Natural killer cell (primary cell): Measurements from ENCODE around the gene TUNAR. TPM values are rescaled to one million over a fixed set of nuclear protein-coding genes. Genes with fewer than 3 reads are reported as not detected.

Source experiments
- ATAC-seq, 3 donors: fragments of 150-1000 bp in 2 of 3; fragments of 200-7000 bp in 1 of 3; cut with Tn5 transposase; 1 replicate in 1 of 3; 2 replicates in 2 of 3; pipeline ENCODE4 v1.10.0; 2021; ENCODE audit warnings: mild to moderate bottlenecking in 2 of 3, moderate library complexity in 2 of 3
- DNase-seq, 2 donors: peaks; one replicate each; pipeline versions ENCODE4 v3.0.0 to v3.0.0-alpha.2; 2013 to 2021; ENCODE audit warnings: mixed read lengths in 1 of 2
- H3K27ac ChIP-seq: one replicate; pipeline ENCODE4 v1.5.1; 2013; ENCODE audit warnings: mild to moderate bottlenecking, low read length
- H3K27me3 ChIP-seq: one replicate; pipeline ENCODE4 v1.6.1; 2013; ENCODE audit warnings: low read length; ENCODE audit not compliant: control insufficient read depth, insufficient read depth
- H3K36me3 ChIP-seq: one replicate; pipeline ENCODE4 v1.6.1; 2013; ENCODE audit warnings: low read length; ENCODE audit not compliant: control insufficient read depth, insufficient read depth
- H3K4me1 ChIP-seq: one replicate; pipeline ENCODE4 v1.6.1; 2013; ENCODE audit warnings: low read length; ENCODE audit not compliant: control insufficient read depth, insufficient read depth
- H3K4me3 ChIP-seq: one replicate; pipeline ENCODE4 v1.5.1; 2013; ENCODE audit warnings: low read length
- H3K9me3 ChIP-seq: one replicate; pipeline ENCODE4 v1.6.1; 2013; ENCODE audit warnings: low read length; ENCODE audit not compliant: control insufficient read depth, insufficient read depth
- H3K27ac Mint-ChIP-seq, 2 donors: one replicate each; pipeline ENCODE4 v1.8.0; 2022; ENCODE audit warnings: mild to moderate bottlenecking in 2 of 2, mixed read lengths in 2 of 2, moderate library complexity in 1 of 2
- H3K27me3 Mint-ChIP-seq, 2 donors: one replicate each; pipeline ENCODE4 v1.8.0; 2022; ENCODE audit warnings: low read depth in 2 of 2, mixed read lengths in 2 of 2
- H3K36me3 Mint-ChIP-seq: one replicate; pipeline ENCODE4 v1.8.0; 2022; ENCODE audit warnings: mixed read lengths
- H3K4me1 Mint-ChIP-seq, 2 donors: one replicate each; pipeline ENCODE4 v1.8.0; 2022; ENCODE audit warnings: mixed read lengths in 2 of 2
- H3K4me3 Mint-ChIP-seq: one replicate; pipeline ENCODE4 v1.8.0; 2022; ENCODE audit warnings: mild to moderate bottlenecking, moderate library complexity, mixed read lengths
- H3K9me3 Mint-ChIP-seq, 2 donors: one replicate each; pipeline ENCODE4 v1.8.0; 2022; ENCODE audit warnings: mixed read lengths in 2 of 2
- CTCF ChIP-seq: fragments of 200-600 bp; IDR thresholded peaks from one replicate; pipeline ENCODE4 v1.8.0; 2022; ENCODE audit warnings: antibody characterized with exemption
- whole genome bisulfite sequencing: methylation state at CpG from one replicate; pipeline ENCODE4 v1.1.7; 2013; ENCODE audit warnings: missing lambda C conversion rate; ENCODE audit not compliant: insufficient coverage; 5-methylcytosine and 5-hydroxymethylcytosine counted together
- intact Hi-C: fragments of 100-400 bp; cut with micrococcal nuclease; formaldehyde crosslinking; loops from one replicate; pipeline ENCODE4 v1.14.2; 2022
- total RNA-seq, 4 donors: library from RNA; stranded (reverse); fragments of 120-200 nt in 1 of 4; gene quantifications; one replicate each; pipeline versions ENCODE4 v1.2.3 to v1.2.4, GENCODE V29; 2013 to 2022

Gene TUNAR
- total RNA-seq, 3 donors from 2014 or later (not counting 1 experiment from before 2014, with no cell fraction given) = not detected

- ATAC-seq = no peak
- no peaks in the 10 kb centered on the region for H3K4me1 Mint-ChIP-seq
- intact Hi-C loops = no loop called here
These were observed 19.1 kb downstream of the TUNAR start for GRCh38 chr14:95895720-95896119.

GRCh38 chr14:95896498-95897135 is 20.0 kb downstream of the TUNAR start:
- ATAC-seq = no peak
- 72% methylated on average over 7 of the region's 7 CpGs for WGBS
- Histone ChIP-seq H3K4me3 (no peak overlapping the region), H3K27ac (no peak overlapping the region), H3K36me3 (no peaks in the 10 kb centered on the region), H3K4me1 (no peaks in the 10 kb centered on the region), H3K27me3 (no peaks in the 10 kb centered on the region), H3K9me3 (no peaks in the 10 kb centered on the region)
- no peak for DNase-seq
- Mint-ChIP-seq H3K4me3 (no peak overlapping the region), H3K9me3 (no peaks in the 10 kb centered on the region), H3K27ac (no peak overlapping the region), H3K4me1 (no peaks in the 10 kb centered on the region), H3K36me3 (no peaks in the 10 kb centered on the region), H3K27me3 (peaks cover 13 to 21% of the 10 kb centered on the region in 2 donors)
- no peak for TF ChIP-seq CTCF
- intact Hi-C loops = no loop called here

More at GRCh38 chr14:95895720-95896119, 19.1 kb downstream of the TUNAR start:
- 49% methylated on average over 9 of the region's 10 CpGs for WGBS
- Histone ChIP-seq H3K4me1 (no peaks in the 10 kb centered on the region), H3K27me3 (no peaks in the 10 kb centered on the region), H3K9me3 (no peaks in the 10 kb centered on the region), H3K27ac (no peak overlapping the region), H3K4me3 (no peak overlapping the region), H3K36me3 (no peaks in the 10 kb centered on the region)
- no peaks in the 10 kb centered on the region for H3K9me3 Mint-ChIP-seq
- peaks cover 13 to 21% of the 10 kb centered on the region in 2 donors for H3K27me3 Mint-ChIP-seq
- DNase-seq = peak in 1 of 2 donors; percentile 36
- H3K36me3 Mint-ChIP-seq = no peaks in the 10 kb centered on the region
- TF ChIP-seq CTCF = no peak
- H3K4me3 Mint-ChIP-seq = no peak overlapping the region
- no peak overlapping the region for H3K27ac Mint-ChIP-seq

GRCh38 chr14:95897280-95897679 is 20.6 kb downstream of the TUNAR start:
- ATAC-seq (no peak), DNase-seq (no peak)
- Mint-ChIP-seq H3K4me1 (no peaks in the 10 kb centered on the region), H3K27me3 (peaks cover 16 to 21% of the 10 kb centered on the region in 2 donors), H3K9me3 (no peaks in the 10 kb centered on the region), H3K27ac (no peak overlapping the region), H3K36me3 (no peaks in the 10 kb centered on the region), H3K4me3 (no peak overlapping the region)
- no peak overlapping the region for H3K27ac ChIP-seq
- H3K9me3 ChIP-seq = no peaks in the 10 kb centered on the region
- no peaks in the 10 kb centered on the region for H3K4me1 ChIP-seq
- no peaks in the 10 kb centered on the region for H3K36me3 ChIP-seq
- intact Hi-C loops = no loop called here
- no peak overlapping the region for H3K4me3 ChIP-seq
- TF ChIP-seq CTCF = no peak
- no peaks in the 10 kb centered on the region for H3K27me3 ChIP-seq
- 80% methylated on average over 3 of the region's 3 CpGs for WGBS

GRCh38 chr14:95901054-95901453 is 24.4 kb downstream of the TUNAR start:
- Histone ChIP-seq H3K4me3 (no peak overlapping the region), H3K36me3 (no peaks in the 10 kb centered on the region), H3K27me3 (no peaks in the 10 kb centered on the region), H3K27ac (no peak overlapping the region), H3K4me1 (no peaks in the 10 kb centered on the region), H3K9me3 (no peaks in the 10 kb centered on the region)
- H3K36me3 Mint-ChIP-seq = no peaks in the 10 kb centered on the region
- peaks cover 13 to 15% of the 10 kb centered on the region in 2 donors for H3K27me3 Mint-ChIP-seq
- intact Hi-C loops = no loop called here
- no peaks in the 10 kb centered on the region for H3K4me1 Mint-ChIP-seq
- no peak for TF ChIP-seq CTCF
- H3K4me3 Mint-ChIP-seq = no peak overlapping the region
- H3K9me3 Mint-ChIP-seq = no peaks in the 10 kb centered on the region
- WGBS = 78% methylated on average over 6 of the region's 6 CpGs
- DNase-seq = no peak
- no peak for ATAC-seq
- H3K27ac Mint-ChIP-seq = no peak overlapping the region
